Bone marrow (tissue), 2 donors: Measurements from ENCODE around the gene CCDC196.

Experiments used
- DNase-seq, 2 donors: peaks; one replicate each; lab custom pipeline; 2025; lab: John Stamatoyannopoulos, UW

CCDC196 gene, protein sequence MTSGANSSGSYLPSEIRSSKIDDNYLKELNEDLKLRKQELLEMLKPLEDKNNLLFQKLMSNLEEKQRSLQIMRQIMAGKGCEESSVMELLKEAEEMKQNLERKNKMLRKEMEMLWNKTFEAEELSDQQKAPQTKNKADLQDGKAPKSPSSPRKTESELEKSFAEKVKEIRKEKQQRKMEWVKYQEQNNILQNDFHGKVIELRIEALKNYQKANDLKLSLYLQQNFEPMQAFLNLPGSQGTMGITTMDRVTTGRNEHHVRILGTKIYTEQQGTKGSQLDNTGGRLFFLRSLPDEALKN

DNA sequence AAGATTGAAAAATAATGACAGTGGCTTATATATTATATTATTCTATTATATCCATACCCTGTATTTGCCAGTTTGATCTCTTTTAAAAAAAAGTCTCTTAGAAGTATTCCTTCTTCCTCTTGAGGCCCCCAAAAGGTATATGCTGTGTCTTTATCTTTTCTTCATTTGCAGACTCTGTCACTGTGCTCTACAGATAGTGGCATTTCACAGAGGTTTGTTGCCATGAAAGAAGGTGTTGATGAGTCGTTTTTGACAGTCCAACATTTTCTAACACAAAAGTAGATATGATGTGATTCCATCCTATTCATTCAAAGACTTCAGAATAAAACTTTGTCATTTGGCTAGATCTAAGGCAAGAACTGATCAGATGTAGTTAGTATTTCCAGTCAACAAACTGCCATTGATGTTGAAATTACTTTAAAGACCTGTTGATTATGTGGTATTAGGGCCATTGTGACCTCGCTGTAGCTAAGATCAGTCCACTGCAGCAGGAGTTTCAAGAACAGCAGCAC is at the start of gene CCDC196:
CCDC196 (plus strand) TSS at position 462 of the 512 bp plus-strand sequence. CDS start 132 bp downstream, outside the sequence.
- DNase-seq = no peak

DNA sequence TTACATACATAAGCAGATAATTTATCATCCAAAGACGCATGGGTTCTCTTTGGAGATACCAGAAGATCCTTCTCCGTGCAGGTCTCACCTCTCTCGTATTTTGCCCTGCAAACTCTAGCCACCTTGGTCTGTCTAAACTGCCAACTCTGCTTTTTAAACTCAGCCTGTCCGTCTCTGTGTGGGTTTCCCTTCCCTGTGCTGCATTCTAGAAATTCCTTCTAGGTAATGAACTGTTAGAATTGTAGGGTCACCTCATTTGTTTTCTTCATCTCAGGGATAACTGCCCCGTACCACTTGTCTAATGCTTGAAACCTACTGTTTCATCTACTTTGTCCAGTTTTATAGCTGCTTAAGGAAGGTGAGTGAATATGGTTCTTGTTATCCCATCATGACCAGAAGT is 45.4 kb upstream of the CCDC196 start:
- DNase-seq = no peak

DNA sequence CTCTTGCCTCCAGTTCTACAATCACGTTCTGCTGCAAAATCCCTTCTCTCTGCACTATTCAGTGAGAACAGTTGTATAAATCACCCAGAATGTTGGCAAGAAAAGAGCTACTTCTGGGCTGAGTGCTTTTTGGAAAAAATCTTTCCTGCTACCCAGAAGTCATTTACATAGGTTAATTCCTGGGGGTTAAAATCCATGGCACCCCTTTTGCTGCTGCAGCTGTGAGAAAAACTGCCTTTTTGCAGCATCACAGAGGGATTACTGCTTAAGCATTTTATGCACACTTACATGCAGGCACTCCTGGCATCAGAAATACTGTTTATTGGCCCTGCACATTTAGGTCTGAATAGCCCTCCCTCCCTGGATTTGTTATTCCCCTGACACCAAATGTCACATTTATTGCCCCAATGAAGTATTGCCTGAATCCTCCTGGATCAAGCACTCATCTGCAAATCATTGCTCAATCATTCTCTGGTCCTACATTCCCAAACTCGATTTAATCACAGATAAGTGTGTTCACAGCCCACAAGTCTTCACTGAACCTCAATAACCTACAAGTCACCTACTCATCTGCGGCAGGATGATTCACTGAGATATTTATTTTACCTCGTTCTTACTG is 43.1 kb upstream of the CCDC196 start:
- no peak for DNase-seq

DNA sequence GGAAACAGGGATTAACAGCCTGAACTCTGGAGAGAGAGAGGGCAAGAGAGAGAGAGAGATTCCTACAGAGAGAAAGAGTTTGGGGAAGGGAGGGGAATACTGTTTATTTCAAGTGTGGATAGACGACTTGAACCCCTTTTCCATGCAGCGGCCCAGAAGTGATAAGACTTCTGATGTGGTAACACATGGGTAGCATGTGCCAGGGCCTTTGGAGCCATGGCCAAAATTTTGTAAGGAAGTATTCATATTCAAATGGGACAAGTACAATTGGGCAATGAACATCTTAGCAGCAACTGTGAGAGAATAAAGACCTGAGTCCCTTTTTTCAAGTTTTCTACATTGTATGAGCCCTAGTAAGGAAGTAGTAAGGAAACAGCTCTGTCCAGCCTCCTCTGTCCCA is 42.4 kb upstream of the CCDC196 start:
- no peak for DNase-seq

DNA sequence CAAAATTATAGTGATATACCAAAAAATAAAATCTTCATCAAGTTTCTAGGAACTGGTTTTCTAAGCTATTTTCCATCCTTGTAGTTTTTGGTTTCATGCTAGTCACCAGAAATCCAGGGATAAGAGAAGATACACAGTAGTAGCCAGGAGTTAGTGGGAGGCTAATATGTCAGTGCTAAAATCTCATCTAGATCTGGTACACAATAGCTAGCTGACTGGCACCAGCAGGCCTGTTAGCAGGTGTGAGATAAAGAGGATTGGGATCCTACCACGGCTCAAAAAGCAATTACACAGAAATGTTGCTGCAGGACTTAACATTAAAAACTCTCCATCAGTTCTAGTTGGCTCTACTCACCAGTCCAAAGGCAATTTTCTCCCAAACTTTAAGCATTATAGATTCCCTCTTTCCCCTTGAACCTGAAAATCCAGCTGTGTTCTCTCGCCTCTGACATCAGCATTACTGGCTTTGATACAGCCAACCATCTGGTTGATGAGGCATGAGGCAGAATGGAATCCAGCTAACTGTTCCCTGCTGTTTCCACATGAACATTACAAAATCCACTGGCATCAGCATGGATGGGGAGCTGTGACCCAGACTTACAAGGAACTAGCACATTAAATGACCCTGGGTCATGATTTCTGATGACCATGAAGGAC is 41.8 kb upstream of the CCDC196 start:
- DNase-seq = no peak

DNA sequence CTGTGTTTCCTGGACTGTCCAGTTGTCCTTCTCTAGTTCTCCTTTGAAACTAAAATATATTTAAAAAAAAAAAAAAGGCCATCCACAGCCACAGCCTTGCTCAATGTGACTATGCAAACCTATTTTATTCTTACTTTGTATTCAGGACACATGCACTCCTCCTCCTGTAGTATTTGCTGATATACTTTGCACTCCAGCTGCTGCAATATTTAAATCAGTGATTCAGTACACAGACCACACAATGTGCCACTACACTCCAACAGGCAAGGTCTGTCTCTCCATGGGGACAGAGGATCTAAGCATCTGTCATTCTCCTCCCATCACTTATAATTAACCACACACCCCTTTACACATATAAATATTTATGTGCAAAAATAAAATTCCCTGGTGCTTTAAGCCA is 40.2 kb upstream of the CCDC196 start:
- DNase-seq = no peak

DNA sequence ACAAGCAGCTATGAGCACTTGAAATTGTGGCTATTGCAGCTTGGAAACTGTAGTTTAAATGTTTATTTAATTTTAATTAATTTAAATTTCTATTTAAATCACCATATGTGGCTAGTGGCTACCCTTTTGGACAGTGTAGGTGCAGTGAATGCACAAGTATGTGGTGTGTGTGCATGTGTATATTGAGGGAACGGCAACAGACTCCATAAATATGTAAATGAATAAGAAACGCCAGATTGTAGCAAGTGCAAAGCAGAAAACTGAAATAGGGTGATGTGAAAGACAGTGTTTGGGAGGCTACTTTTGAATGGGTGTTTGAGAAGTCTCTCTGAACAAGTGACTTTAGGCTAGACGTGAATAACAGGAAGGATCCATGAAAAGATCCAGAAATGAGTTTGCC is 32.7 kb upstream of the CCDC196 start:
- no peak for DNase-seq

DNA sequence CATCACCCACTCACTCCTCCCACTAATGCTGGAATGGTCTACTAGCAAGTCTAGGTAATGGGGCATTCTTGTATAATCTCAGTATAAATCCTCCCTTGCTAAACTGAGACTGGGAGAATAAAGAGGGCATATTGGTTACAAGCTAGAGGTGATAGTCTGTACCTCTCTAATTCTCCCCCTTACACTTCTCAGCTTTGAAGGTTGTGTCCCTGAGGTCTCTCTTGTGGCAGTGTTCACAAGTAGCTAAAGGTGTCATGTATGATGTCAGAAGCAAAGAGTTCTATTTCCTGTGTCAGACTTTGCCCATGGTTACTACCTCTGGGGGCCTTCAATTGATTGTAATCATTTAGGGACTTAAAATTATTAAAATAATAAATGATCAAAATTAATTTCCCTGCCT is 26.6 kb upstream of the CCDC196 start:
- DNase-seq = no peak

DNA sequence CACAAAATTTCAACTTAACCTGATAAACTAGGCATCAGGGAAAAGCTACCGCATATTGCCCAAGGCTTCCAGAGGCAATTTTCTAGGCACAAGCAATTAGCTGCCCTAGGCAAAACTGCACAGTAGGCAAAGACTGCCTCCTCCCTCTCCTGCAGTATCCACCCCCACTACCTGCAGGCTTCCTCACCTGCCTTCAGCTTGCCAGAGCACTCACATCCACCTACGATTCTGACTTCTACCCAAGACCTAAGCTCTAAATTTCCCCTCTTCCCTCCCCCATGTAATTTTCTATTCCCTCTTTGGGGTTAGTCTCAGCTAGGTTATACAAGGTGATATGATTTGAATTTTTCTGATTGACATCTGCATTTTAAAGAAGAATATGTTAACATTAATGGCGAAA is 21.9 kb upstream of the CCDC196 start:
- DNase-seq = no peak

DNA sequence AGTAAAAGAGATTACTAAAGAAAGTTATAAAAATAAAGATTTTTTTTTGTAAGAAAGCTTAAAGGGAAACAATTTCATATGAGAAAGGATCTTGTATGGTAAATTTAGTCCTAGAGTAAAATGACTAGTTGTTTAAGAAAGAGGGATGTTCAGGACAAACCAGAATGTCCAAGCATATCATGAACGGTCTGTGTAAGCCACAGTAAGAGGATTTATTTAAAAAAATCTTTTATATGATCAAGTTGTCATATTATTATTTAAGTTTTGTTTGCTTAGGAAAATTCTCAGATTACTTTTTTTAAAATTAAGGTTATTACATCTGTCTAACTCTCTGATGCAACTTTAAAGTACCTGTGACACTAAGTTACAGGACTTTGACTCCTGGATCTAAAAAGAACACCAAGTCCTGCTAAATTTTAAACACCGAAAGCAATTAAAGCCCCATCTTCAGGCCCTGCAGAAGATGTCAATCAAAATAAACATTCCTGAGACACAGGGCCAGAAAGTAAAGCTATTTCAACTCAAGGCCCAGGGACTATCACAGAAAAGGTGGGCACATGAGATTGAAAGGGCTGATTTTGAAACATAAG is 17.3 kb upstream of the CCDC196 start:
- no peak for DNase-seq

DNA sequence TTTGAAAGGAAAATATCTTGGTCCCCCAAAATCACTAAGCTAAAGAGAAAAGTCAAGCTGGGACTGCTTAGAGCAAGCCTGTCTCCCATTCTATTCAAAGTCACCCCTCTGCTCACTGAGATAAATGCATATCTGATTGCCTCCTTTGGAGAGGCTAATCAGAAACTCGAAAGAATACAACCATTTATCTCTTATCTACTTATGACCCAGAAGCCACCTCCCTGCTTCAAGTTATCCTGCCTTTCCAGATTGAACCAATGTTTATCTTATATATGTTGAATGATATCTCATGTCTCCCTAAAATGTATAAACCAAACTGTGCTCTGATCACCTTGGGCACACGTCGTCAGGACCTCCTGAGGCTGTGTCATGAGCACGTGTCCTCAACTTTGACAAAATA is 14.6 kb upstream of the CCDC196 start:
- DNase-seq = no peak

DNA sequence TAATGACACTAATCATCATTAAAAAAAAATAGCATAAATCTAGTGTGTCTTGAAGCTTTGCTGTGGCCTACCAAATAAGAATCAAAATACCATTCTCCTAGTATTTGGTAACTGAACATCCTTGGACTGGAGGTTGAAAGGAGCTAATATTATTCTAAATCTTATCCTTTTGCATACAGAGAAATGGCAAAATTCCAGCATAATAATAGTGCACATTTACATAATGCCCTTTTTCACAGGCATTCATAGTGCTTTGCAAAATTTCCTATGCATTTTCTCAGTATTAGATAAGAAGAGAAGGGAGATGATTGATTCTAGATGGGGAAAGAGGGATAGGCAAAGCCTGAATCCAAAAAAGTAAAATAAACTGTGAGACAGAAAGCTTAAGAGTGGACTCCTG is 13.9 kb upstream of the CCDC196 start:
- no peak for DNase-seq

DNA sequence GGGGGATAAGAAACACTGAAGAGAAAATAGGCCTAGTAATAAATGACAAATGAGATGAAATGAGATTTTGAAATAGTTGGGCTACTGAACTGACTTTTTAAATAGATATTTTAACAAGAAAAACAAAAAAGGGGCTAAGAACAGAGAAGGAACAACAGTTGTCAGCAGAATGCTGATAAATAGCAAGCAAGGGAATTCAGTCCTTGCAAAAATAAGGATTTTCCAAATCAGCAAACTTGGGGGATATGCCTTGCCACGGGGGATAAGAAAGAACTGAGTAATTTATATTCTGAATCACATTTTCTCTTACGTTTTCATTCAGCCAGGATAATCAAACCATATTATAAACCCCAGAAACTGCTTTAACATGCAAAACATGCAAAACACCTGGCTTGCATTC is 12.9 kb upstream of the CCDC196 start:
- no peak for DNase-seq

DNA sequence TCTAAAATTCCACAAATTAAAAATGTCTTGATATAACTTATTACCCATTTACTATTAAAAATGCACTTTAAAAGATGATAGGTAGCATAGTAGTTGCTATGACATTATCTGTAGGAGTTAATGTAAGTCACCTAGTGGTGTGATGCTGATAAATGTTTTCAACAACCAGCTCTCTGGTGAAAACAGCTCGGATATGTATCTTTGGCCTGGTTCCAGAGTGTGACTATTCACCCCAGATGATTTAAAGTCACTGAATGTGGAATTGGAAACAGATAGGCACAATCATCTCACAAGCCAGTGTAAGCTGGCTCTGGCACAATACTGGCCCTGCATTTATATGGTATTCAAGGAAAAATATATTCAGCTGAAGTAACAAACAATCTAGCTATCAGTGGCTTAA is 9.2 kb upstream of the CCDC196 start:
- no peak for DNase-seq

DNA sequence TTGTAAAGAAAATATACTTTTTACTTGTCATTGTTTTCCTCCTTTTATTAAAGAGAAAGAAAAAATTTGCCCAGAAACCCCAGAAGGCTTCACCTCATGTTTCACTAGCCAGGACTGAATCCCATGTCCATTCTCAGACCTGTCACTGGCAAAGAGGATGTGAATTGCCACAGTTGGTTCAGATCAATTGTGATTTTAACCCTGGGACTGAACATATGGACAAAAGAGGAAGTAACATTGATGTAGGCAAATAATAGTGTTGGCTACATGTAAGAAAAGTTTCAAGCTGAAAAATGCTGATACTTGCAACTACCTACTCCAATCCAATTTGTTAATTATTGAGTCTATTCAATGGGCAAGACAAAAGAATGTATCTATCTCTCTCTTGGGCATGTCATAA is 8.6 kb upstream of the CCDC196 start:
- no peak for DNase-seq

DNA sequence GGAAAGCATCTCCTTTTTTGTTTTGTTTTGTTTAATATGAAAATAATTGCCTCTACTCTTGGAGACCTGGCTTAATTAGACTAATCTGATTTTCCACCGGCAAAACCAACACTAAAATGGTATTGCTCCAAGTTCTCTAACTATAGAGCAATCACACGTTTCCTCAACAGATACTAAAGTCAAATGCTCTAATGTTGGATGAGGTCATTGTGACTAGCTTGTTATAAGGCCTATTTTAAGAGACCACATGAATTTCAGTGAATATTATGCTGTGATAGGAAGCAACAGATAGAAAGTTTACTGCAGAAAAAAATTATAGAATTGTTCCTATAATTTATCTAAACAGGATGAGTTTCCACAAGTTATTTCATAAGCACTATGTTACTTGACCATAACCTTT is 3.3 kb upstream of the CCDC196 start:
- DNase-seq = no peak

DNA sequence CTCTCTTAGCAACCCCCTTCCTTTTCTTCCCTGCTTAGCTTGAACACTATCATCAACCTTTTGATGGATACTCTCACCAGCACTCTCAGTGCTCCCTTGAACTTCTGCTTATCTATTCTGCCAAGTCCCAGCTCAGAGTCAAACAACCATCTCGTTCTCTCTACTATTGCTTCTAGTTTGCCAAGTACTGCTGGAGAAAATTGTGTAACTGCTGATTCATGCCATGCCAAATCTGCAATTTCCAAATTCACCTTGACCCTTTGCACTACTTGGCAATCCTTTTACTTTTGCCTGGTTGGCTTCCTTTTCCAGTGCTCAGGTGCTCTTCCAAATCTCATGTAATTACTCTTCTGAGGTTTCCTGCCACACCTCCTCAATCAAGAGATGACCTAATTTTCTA is 2.8 kb upstream of the CCDC196 start:
- no peak for DNase-seq

DNA sequence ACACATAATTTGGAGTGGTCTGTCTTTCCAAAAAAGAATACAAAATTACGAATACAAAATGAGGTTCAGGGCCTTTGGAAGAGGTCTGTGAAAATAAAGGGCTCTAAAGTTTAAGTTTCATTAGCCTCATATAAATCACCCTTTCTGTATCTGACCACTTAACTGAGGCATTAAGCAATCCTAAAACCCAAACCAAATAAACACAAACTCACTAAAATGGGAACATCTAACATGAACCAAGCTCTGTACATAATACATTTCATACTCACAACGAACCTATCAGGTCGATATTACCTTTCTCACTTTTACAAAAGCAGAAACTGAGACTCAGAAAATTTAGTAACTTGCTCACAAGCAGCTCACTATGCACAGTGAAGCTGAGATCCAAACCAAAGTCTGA is 1.1 kb upstream of the CCDC196 start:
- no peak for DNase-seq

DNA sequence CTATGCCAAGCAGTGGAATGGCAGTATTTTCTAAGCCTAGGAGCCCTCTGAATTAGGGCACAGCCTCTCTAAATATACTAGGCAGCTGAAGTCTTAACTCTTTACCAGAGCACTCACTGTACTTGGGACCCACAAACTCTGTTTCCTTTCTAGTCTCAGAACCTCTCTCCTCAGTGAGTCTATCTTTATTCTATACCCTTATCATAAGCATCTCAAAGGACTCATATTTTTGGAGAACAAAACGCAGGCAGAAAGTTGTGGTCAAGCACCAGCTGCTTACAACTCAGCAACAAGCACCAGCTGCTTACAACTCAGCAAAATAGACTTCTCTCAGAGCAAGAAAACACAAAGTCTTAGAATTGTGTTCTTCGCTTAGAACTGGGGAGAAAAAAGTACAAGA is 993 bp downstream of the CCDC196 start:
- DNase-seq = no peak

DNA sequence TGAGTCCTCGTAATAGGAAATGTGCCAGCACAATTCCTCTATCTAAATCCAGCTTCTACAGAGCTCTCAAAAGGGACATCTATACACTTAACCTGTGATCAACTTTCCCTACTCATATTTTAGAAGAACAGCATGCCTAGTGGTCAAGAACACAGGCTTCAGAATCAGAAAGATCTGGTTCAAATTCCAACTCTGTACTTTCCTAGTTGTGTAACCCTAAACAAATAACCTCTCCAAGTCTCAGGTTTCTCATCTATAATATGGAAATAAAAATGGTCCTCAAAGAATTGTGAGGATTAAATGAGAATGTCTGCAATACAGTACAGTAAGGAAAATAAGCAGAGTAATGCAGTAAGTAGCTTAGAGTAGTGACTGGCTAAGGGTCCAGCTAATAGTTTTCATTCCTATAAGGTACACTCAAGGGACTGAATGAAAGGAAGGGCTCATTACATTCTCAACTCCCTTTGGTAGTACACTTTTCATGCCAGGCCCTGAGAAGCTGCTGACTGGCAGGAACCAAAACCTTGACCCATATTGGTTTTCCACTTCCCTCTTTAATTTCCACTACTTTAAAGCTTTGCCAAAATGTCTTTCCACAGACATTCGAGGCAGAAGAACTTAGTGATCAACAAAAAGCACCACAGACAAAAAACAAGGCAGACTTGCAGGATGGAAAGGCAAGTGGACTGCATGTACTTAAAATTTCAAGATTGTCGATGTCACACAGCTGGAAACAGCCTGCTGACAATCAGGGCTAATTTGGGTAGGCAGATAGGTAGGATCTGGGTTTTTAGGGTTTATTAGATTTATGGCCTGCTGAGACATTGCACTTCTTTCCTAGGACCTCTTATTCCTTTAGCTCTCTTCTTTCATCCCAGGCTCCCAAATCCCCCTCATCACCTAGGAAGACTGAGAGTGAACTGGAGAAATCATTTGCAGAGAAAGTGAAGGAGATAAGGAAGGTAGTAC is 4.3 kb downstream of the CCDC196 start:
- DNase-seq = no peak

DNA sequence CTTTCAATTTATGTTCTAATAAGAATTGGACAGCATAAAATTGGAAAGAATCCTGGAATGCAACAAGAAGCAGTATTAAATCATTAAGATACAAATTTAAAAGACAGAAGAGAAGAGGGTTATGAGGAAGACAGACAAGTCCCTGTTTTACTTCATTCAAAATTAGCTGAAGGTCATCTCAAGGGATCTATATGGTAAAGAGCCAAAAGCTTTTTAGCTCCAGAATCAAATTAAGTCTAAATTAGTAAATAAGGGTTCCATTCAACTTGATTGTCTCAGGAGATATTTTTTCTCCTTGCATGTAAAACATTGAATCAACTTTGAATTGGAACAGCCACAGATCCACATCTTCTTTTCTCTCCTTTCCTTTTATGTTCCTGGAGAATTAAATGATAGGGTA is 7.6 kb downstream of the CCDC196 start:
- DNase-seq = no peak
